ENCODE results near the gene ETS1. TPM values are rescaled to one million over a fixed set of nuclear protein-coding genes. Genes with fewer than 3 reads are reported as not detected.
A peak's percentile ranks its signal among the peaks of the same experiment; 100 is the strongest.

ETS1 gene
- total RNA-seq, 4 donors from 2014 or later = 46.3 to 70.6 (median 57.6) TPM

DNA sequence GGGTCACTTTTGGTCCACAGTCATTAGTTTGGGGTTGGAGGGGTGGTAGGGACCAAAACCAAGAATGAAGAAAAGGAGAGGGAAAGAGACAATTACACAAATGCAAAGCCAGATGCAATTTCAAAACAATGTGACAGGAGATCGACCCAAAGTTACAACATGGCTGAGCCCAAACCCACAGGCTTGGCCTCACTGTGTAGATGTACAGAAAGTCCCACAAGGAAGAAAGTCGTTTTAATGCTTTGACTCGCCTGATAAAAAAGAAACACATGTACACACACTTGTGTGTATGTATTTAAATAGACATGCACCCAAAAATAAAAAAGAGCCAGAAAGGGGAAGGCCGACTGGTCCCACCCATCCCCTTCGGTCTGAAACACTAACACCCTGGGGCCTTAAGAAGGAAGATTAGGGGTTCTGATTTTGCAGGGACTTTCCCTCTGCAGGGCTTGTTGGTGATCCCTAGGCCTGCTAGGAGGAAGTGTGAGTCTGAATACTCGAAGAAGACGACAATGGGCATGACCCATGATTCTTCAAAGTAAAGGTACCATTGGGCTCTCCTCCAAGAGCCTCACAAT lies 104.1 kb downstream of the ETS1 start:
- Histone ChIP-seq H3K4me1 (peaks cover 0 to 62% (median 45%) of the 10 kb centered on the region in 4 donors), H3K27ac (peak overlapping the region in 3 of 4 donors; percentile 46 to 80 (median 70)), H3K36me3 (peaks cover 0 to 54% (median 20%) of the 10 kb centered on the region in 3 donors), H3K27me3 (no peaks in the 10 kb centered on the region), H3K4me3 (no peak overlapping the region), H3K9me3 (no peaks in the 10 kb centered on the region)
- no peak for DNase-seq (ENCODE audit: low spot score in 2 of 2)
- TF ChIP-seq, protein P1, sequence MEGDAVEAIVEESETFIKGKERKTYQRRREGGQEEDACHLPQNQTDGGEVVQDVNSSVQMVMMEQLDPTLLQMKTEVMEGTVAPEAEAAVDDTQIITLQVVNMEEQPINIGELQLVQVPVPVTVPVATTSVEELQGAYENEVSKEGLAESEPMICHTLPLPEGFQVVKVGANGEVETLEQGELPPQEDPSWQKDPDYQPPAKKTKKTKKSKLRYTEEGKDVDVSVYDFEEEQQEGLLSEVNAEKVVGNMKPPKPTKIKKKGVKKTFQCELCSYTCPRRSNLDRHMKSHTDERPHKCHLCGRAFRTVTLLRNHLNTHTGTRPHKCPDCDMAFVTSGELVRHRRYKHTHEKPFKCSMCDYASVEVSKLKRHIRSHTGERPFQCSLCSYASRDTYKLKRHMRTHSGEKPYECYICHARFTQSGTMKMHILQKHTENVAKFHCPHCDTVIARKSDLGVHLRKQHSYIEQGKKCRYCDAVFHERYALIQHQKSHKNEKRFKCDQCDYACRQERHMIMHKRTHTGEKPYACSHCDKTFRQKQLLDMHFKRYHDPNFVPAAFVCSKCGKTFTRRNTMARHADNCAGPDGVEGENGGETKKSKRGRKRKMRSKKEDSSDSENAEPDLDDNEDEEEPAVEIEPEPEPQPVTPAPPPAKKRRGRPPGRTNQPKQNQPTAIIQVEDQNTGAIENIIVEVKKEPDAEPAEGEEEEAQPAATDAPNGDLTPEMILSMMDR (IDR thresholded peaks at IDR 0.05) = no peak
- TF ChIP-seq EP300 (IDR thresholded peaks at IDR 0.05) (no peak), POLR2A (IDR thresholded peaks at IDR 0.05) (no peak)
- WGBS, 2 donors = 77 to 80% methylated on average over 7 of the region's 7 CpGs

DNA sequence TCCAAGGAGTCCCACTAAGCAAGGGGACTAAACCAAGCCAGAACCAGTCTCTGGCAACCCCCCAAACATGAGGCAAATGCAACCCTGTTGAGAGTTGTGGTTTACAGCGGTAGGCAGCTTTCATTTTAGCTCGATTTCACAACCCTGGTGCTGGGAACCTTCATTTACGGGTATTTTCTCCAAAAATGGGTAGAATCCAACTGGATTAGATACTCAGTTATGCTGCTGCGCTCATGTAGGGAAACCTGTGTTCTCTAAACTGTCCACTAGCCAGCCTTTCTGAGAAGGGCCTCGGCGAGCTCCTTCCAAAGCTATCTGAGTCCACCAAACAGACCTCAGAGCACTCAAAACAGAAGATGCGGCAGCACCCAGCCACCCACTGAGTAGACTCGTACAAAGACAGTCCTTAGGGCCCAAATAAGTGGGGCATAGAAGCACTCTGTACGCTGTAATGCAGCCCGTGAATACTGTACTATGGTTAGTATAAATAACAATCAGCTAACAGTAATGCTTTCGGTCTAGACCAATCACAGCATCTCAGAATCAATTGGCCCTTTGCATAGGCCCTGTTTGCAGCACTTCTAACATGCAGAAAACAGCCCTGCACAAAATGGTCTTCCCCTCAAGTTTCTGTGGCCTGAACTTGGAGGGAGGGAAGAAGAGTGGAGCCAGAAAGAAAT lies 104.7 kb downstream of the ETS1 start:
- Histone ChIP-seq H3K9me3 (no peaks in the 10 kb centered on the region), H3K36me3 (peaks cover 0 to 49% (median 20%) of the 10 kb centered on the region in 3 donors), H3K27ac (peak overlapping the region; percentile 5 to 80 (median 58)), H3K27me3 (no peaks in the 10 kb centered on the region), H3K4me1 (peaks cover 0 to 62% (median 47%) of the 10 kb centered on the region in 4 donors), H3K4me3 (no peak overlapping the region)
- 62 to 71% methylated on average over 11 of the region's 11 CpGs for WGBS, 2 donors
- TF ChIP-seq, protein P1 (IDR thresholded peaks at IDR 0.05) = no peak
- TF ChIP-seq EP300 (IDR thresholded peaks at IDR 0.05) (peak in 1 of 2 donors; percentile 68), POLR2A (IDR thresholded peaks at IDR 0.05) (no peak)
- peak in 1 of 2 donors; percentile 50 for DNase-seq (ENCODE audit: low spot score in 2 of 2)

DNA sequence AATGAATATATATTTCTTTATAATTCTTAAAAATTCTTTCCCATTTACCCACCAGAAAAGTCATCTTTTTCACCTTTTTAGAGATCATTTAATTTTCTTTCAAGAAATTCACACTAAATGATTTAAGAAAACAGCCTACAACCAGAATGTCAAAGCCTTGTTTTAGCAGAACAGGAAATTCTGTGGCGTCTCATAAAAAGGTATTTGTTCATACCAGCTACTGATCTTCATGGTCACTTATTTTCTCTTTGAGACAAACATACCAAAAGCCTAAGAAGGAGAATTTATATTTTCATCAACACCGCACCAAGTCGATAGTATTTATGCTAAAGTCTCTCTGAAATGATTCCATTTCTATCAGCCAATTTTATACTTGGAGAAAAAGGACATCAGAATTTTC lies 105.3 kb downstream of the ETS1 start:
- Histone ChIP-seq H3K4me1 (peaks cover 0 to 67% (median 51%) of the 10 kb centered on the region in 4 donors), H3K4me3 (no peak overlapping the region), H3K36me3 (peaks cover 0 to 49% (median 20%) of the 10 kb centered on the region in 3 donors), H3K27ac (peak overlapping the region in 3 of 4 donors; percentile 46 to 80 (median 70)), H3K9me3 (no peaks in the 10 kb centered on the region), H3K27me3 (no peaks in the 10 kb centered on the region)
- TF ChIP-seq EP300 (IDR thresholded peaks at IDR 0.05) (no peak), POLR2A (IDR thresholded peaks at IDR 0.05) (no peak)
- TF ChIP-seq, protein P1 (IDR thresholded peaks at IDR 0.05) = no peak
- no peak for DNase-seq (ENCODE audit: low spot score in 2 of 2)
- WGBS, 2 donors = 78 to 85% methylated on average over 3 of the region's 3 CpGs

DNA sequence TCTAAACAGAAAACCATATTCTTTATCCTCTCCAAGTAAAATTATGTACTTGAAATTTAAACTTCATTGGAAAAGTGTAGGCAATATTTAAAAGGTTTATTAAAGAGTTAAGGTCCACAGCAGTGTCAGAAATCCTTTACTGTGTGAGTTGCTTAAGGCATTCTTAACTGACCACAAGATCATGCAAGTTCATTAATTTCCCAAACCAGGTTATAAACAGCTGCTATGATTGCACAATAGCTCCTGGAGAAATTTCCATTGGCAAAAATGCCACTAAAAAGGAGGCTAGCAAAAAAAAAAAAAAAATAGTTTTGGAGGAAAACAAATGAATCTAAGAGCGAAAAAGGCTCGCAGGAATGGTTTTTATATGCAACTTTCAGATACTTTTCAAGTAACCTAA lies 106.2 kb downstream of the ETS1 start:
- Histone ChIP-seq H3K36me3 (peaks cover 0 to 48% (median 20%) of the 10 kb centered on the region in 3 donors), H3K27me3 (no peaks in the 10 kb centered on the region), H3K9me3 (no peaks in the 10 kb centered on the region), H3K4me1 (peaks cover 0 to 77% (median 54%) of the 10 kb centered on the region in 4 donors), H3K4me3 (no peak overlapping the region), H3K27ac (peak overlapping the region; percentile 28 to 80 (median 58))
- peak in 1 of 2 donors; percentile 76 for DNase-seq (ENCODE audit: low spot score in 2 of 2)
- TF ChIP-seq POLR2A (IDR thresholded peaks at IDR 0.05) = no peak
- TF ChIP-seq EP300 (IDR thresholded peaks at IDR 0.05) = peak; percentile 70 to 97
- WGBS, 2 donors = 60 to 62% methylated on average over 2 of the region's 2 CpGs

DNA sequence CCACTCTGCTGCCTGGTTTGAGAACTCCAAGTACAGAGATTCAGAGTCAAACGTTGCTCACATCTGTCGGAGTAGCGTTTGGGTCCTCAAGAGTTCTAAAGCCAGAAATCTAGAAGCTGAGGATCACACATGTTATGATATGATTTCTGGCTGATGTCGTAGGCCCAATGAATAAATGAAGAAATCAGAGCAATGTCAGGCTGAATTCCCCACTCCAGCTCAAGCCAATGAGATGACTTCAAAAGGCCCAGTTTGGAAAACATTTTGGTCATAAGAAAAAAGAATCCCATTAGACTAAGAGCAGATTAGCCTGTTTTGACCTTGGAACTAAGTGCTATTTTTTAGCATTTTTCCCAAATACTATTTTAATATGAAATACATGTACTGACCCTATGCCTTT lies 106.7 kb downstream of the ETS1 start:
- Histone ChIP-seq H3K36me3 (peaks cover 0 to 47% (median 20%) of the 10 kb centered on the region in 3 donors), H3K9me3 (no peaks in the 10 kb centered on the region), H3K4me3 (no peak overlapping the region), H3K27ac (peak overlapping the region; percentile 28 to 80 (median 53)), H3K4me1 (peaks cover 0 to 81% (median 58%) of the 10 kb centered on the region in 4 donors), H3K27me3 (no peaks in the 10 kb centered on the region)
- no peak for DNase-seq (ENCODE audit: low spot score in 2 of 2)
- WGBS, 2 donors = 63 to 67% methylated on average over 4 of the region's 4 CpGs
- TF ChIP-seq POLR2A (IDR thresholded peaks at IDR 0.05) (no peak), EP300 (IDR thresholded peaks at IDR 0.05) (no peak)
- TF ChIP-seq, protein P1 (IDR thresholded peaks at IDR 0.05) = no peak
